ENCODE results near the gene GLB1L3. TPM values are rescaled to one million over a fixed set of nuclear protein-coding genes. Genes with fewer than 3 reads are reported as not detected.

Gene GLB1L3
- total and polyA plus RNA-seq, 9 donors: 0.04 to 0.26 (median 0.11) TPM; not detected in 3

DNA sequence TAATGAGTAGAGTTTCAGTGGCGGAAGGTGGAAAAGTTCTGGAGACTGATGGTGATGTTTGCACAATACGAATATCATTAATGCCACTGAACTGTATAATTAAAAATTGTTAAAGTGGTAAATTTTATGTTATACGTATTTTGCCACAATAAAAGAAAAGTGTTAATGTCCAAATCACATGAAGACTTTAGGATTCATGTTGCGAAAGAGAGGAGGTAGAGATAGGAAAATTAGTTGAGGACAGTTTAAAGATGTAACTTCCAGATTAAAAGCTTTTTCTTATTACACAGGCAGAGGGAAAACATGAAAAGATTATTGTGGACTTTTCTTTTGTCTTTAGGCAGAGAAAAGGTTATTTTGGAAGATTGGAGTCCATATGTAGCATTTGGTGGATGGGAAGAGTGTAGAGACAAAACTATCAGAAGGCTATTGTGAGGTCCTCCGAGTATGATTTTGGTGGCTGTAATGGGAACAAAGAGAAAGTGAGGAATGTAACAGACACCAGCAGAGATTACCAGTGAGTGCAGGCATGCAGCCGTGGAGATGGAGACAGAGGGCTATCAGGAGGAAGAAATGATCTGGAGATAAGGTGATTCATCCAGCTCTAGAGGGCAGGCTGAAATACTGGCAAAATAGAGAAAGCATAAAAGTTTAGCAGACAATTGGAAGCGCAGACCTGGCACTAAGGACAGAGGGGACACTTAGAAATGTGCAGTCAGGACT lies 39.2 kb upstream of the GLB1L3 start:
- H3K27me3 ChIP-seq (ENCODE audit: control insufficient read depth, insufficient read depth, low read length): no peaks in the 10 kb centered on the region
- H3K4me1 ChIP-seq (ENCODE audit: control insufficient read depth, insufficient read depth, low read length): peaks cover 2% of the 10 kb centered on the region
- WGBS (ENCODE audit: insufficient coverage): 73% methylated on average over 3 of the region's 7 CpGs
- H3K9me3 ChIP-seq (replicated peaks; ENCODE audit: control insufficient read depth, low read depth, low read length): no peaks in the 10 kb centered on the region
- H3K4me3 ChIP-seq (ENCODE audit: low read length): no peak overlapping the region
- DNase-seq: no peak
- no peak overlapping the region for H3K27ac ChIP-seq (ENCODE audit: low read length)
- H3K36me3 ChIP-seq (ENCODE audit: control insufficient read depth, insufficient read depth, low read length): peaks cover 48% of the 10 kb centered on the region

DNA sequence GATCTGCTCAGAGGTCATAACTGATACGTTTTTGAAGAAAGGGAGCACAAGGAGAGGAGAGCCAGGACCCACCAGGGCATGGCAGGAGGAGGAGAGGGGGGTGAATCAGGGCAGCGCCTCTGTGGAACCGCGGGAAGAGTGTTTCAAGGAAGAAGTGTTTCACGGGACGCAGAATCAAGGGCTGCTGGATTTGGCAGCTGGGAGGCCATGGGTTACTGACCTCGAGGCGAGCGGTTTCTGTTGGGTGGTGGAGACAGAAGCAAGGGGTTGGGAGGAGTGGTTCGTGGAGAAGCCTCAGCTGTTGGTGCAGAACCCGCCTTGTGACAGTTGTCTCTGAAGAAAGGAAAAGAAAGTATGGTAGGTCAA lies 38.6 kb upstream of the GLB1L3 start:
- Histone ChIP-seq H3K27ac (ENCODE audit: low read length) (no peak overlapping the region), H3K4me1 (ENCODE audit: control insufficient read depth, insufficient read depth, low read length) (no peaks in the 10 kb centered on the region), H3K9me3 (replicated peaks; ENCODE audit: control insufficient read depth, low read depth, low read length) (no peaks in the 10 kb centered on the region), H3K4me3 (ENCODE audit: low read length) (no peak overlapping the region), H3K36me3 (ENCODE audit: control insufficient read depth, insufficient read depth, low read length) (peaks cover 52% of the 10 kb centered on the region), H3K27me3 (ENCODE audit: control insufficient read depth, insufficient read depth, low read length) (no peaks in the 10 kb centered on the region)
- DNase-seq: no peak
- 86% methylated on average over 11 of the region's 11 CpGs for WGBS (ENCODE audit: insufficient coverage)

DNA sequence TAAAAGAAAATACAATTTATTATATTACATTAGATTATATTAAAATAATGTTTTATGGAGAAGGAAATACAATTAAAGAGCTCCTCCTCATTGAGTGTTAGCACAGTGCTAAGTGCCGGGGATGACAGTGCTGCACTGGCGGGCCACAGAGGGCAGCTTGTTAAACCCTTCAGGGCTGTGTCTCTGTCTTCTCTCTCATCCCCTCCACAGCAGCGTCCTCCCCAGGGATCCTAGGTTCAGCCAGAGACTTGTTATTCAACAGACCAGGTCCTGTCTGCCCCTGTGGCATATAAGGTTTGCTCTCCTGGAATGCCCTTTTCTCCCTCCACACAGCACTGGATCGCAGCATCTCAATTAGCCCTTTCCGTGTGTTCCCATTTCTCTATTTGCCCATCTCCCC lies 37.2 kb upstream of the GLB1L3 start:
- Histone ChIP-seq H3K36me3 (ENCODE audit: control insufficient read depth, insufficient read depth, low read length) (peaks cover 66% of the 10 kb centered on the region), H3K9me3 (replicated peaks; ENCODE audit: control insufficient read depth, low read depth, low read length) (no peaks in the 10 kb centered on the region), H3K27ac (ENCODE audit: low read length) (no peak overlapping the region), H3K4me3 (ENCODE audit: low read length) (no peak overlapping the region), H3K4me1 (ENCODE audit: control insufficient read depth, insufficient read depth, low read length) (no peaks in the 10 kb centered on the region), H3K27me3 (ENCODE audit: control insufficient read depth, insufficient read depth, low read length) (no peaks in the 10 kb centered on the region)
- WGBS (ENCODE audit: insufficient coverage): 83% methylated on average over 1 of the region's 5 CpGs
- no peak for DNase-seq

DNA sequence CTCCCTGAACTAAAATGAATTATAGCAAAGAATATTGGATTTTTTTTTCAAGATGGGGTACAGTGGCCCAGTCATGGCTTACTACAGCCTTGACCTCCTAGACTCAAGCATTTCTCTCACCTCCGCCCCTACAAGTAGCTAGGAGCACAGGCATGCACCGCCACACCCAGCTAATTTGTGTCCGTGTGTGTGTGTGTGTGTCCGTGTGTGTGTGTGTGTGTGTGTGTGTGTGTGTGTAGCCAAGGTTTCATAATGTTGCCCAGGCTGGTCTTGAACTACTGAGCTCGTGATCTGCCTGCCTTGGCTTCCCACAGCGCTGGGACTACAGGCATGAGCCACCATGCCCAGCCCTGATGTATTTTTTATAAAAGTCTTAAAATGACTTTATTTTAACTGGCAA lies 35.6 kb upstream of the GLB1L3 start:
- Histone ChIP-seq H3K27ac (ENCODE audit: low read length) (no peak overlapping the region), H3K9me3 (replicated peaks; ENCODE audit: control insufficient read depth, low read depth, low read length) (no peaks in the 10 kb centered on the region), H3K36me3 (ENCODE audit: control insufficient read depth, insufficient read depth, low read length) (peaks cover 72% of the 10 kb centered on the region), H3K4me1 (ENCODE audit: control insufficient read depth, insufficient read depth, low read length) (no peaks in the 10 kb centered on the region), H3K4me3 (ENCODE audit: low read length) (no peak overlapping the region), H3K27me3 (ENCODE audit: control insufficient read depth, insufficient read depth, low read length) (no peaks in the 10 kb centered on the region)
- WGBS (ENCODE audit: insufficient coverage): 100% methylated on average over 1 of the region's 6 CpGs
- DNase-seq: no peak

DNA sequence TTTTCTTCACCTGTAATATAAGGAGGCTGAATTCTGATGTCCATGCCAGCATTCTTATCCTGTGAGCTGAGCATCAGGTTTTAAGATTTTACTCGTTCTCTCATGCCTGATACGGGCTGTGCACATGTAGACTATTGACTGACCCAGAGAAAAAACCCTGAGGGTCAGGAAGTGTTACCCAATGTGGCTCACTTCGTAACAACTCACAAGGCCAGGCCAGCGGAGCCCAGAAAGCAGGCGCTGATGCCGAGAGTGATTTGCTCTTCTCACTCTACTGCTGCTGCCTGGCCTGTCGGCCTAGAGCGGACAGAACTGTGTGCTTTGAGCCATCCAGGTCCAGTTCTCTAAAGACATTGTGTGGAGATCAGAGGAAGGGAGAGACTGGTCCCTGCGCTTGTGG lies 33.8 kb upstream of the GLB1L3 start:
- 88% methylated on average over 6 of the region's 9 CpGs for WGBS (ENCODE audit: insufficient coverage)
- Histone ChIP-seq H3K27me3 (ENCODE audit: control insufficient read depth, insufficient read depth, low read length) (no peaks in the 10 kb centered on the region), H3K4me1 (ENCODE audit: control insufficient read depth, insufficient read depth, low read length) (no peaks in the 10 kb centered on the region), H3K27ac (ENCODE audit: low read length) (no peak overlapping the region), H3K9me3 (replicated peaks; ENCODE audit: control insufficient read depth, low read depth, low read length) (no peaks in the 10 kb centered on the region), H3K4me3 (ENCODE audit: low read length) (no peak overlapping the region), H3K36me3 (ENCODE audit: control insufficient read depth, insufficient read depth, low read length) (peaks cover 82% of the 10 kb centered on the region)
- no peak for DNase-seq

GRCh38 chr11:134243913-134244312 lies 32.3 kb upstream of the GLB1L3 start:
- Histone ChIP-seq H3K4me1 (ENCODE audit: control insufficient read depth, insufficient read depth, low read length) (no peaks in the 10 kb centered on the region), H3K36me3 (ENCODE audit: control insufficient read depth, insufficient read depth, low read length) (peaks cover 91% of the 10 kb centered on the region), H3K27ac (ENCODE audit: low read length) (no peak overlapping the region), H3K27me3 (ENCODE audit: control insufficient read depth, insufficient read depth, low read length) (no peaks in the 10 kb centered on the region), H3K9me3 (replicated peaks; ENCODE audit: control insufficient read depth, low read depth, low read length) (no peaks in the 10 kb centered on the region), H3K4me3 (ENCODE audit: low read length) (no peak overlapping the region)
- WGBS (ENCODE audit: insufficient coverage): 87% methylated on average over 3 of the region's 4 CpGs
- DNase-seq: no peak

DNA sequence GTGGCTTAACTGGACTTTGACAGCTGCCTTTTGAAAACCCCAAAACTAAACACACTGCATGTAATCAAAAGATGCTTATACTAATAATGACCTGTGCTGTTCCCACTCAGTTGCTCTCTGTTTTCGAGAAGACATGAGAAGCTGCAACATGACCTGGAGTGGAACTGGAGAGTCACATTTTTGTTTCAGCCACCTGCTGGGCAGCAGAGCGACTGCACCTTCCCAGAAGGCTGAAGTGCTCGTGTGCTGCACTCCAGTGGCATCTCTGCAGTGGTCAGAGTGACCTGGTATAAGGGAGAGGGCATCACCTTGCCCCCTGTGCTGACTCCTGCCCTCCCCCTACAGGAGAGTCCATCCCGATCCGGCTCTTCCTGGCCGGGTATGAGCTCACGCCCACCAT lies 31.6 kb upstream of the GLB1L3 start:
- no peak for DNase-seq
- Histone ChIP-seq H3K27me3 (ENCODE audit: control insufficient read depth, insufficient read depth, low read length) (no peaks in the 10 kb centered on the region), H3K4me3 (ENCODE audit: low read length) (no peak overlapping the region), H3K4me1 (ENCODE audit: control insufficient read depth, insufficient read depth, low read length) (no peaks in the 10 kb centered on the region), H3K27ac (ENCODE audit: low read length) (no peak overlapping the region), H3K9me3 (replicated peaks; ENCODE audit: control insufficient read depth, low read depth, low read length) (no peaks in the 10 kb centered on the region), H3K36me3 (ENCODE audit: control insufficient read depth, insufficient read depth, low read length) (peaks cover 92% of the 10 kb centered on the region)
- WGBS (ENCODE audit: insufficient coverage): 50% methylated on average over 6 of the region's 7 CpGs

- Histone ChIP-seq H3K9me3 (replicated peaks; ENCODE audit: control insufficient read depth, low read depth, low read length) (no peaks in the 10 kb centered on the region), H3K36me3 (ENCODE audit: control insufficient read depth, insufficient read depth, low read length) (peaks cover 92% of the 10 kb centered on the region), H3K4me1 (ENCODE audit: control insufficient read depth, insufficient read depth, low read length) (no peaks in the 10 kb centered on the region), H3K27ac (ENCODE audit: low read length) (no peak overlapping the region), H3K27me3 (ENCODE audit: control insufficient read depth, insufficient read depth, low read length) (no peaks in the 10 kb centered on the region), H3K4me3 (ENCODE audit: low read length) (no peak overlapping the region)
- 95% methylated on average over 5 of the region's 14 CpGs for whole genome bisulfite sequencing (ENCODE audit: insufficient coverage)
- no peak for DNase-seq
These were observed 30.7 kb upstream of the GLB1L3 start for GRCh38 chr11:134245434-134245833.

DNA sequence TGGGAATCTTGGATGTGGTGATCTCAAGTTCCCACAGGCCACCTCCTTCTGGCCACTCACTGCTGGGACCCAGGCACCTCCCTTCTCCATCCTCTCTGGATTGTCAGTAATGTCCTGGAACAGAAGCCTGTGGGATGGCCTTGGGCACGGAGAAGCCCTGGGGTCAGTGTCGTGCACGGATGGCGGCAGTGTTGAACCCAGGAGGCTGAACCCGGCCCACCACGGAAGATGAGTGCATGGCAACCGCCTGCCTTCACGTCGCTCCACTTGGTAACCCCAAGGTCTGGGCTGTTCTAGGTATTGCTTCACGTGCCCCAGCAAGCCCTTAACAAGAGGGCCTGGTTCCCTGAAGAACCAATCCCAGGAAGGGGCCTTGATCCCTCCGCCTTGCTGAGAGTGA lies 30.1 kb upstream of the GLB1L3 start:
- Histone ChIP-seq H3K36me3 (ENCODE audit: control insufficient read depth, insufficient read depth, low read length) (peaks cover 97% of the 10 kb centered on the region), H3K27ac (ENCODE audit: low read length) (no peak overlapping the region), H3K4me1 (ENCODE audit: control insufficient read depth, insufficient read depth, low read length) (no peaks in the 10 kb centered on the region), H3K27me3 (ENCODE audit: control insufficient read depth, insufficient read depth, low read length) (no peaks in the 10 kb centered on the region), H3K9me3 (replicated peaks; ENCODE audit: control insufficient read depth, low read depth, low read length) (no peaks in the 10 kb centered on the region), H3K4me3 (ENCODE audit: low read length) (no peak overlapping the region)
- no peak for DNase-seq
- 90% methylated on average over 7 of the region's 11 CpGs for WGBS (ENCODE audit: insufficient coverage)

DNA sequence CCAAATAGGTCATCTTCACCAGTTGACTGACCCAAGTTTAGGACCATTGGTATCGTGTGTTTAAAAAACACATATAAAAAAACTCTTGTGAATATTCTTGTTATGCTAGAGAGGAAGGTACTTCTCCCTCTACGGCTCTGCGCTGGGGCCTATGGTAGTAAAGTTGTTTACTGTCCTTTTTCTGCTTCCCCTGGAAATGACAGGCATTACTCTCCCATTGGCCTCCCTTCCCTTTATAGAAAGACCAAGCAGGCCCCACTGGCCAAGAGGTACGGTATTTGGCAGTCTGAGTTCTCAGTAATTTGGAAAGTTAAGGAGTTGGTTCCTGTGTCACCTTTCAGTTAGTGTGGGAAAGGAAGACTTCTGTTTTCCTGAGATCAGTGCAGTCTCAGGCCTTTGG lies 29.5 kb upstream of the GLB1L3 start:
- peaks cover 92% of the 10 kb centered on the region for H3K36me3 ChIP-seq (ENCODE audit: control insufficient read depth, insufficient read depth, low read length)
- no peaks in the 10 kb centered on the region for H3K9me3 ChIP-seq (replicated peaks; ENCODE audit: control insufficient read depth, low read depth, low read length)
- H3K27me3 ChIP-seq (ENCODE audit: control insufficient read depth, insufficient read depth, low read length): no peaks in the 10 kb centered on the region
- no peak overlapping the region for H3K4me3 ChIP-seq (ENCODE audit: low read length)
- H3K4me1 ChIP-seq (ENCODE audit: control insufficient read depth, insufficient read depth, low read length): no peaks in the 10 kb centered on the region
- DNase-seq: no peak
- no peak overlapping the region for H3K27ac ChIP-seq (ENCODE audit: low read length)
- WGBS (ENCODE audit: insufficient coverage): no CpG with 5 or more reads among the region's 4 CpGs
